PC-3 (cell line): ENCODE measurements around the gene XPC.

Experiments used
- CTCF ChIP-seq: fragments of 300-600 bp; sonication (generic); conservative IDR thresholded peaks from 2 replicates; pipeline ENCODE4 v1.5.1; 2017; ENCODE audit warnings: antibody characterized with exemption, low read depth, mild to moderate bottlenecking, low read length
- EZH2 ChIP-seq: fragments of 300-600 bp; sonication (generic); IDR thresholded peaks from one replicate; pipeline ENCODE4 v1.6.1; 2017; ENCODE audit warnings: antibody characterized with exemption, mild to moderate bottlenecking, low read length; ENCODE audit not compliant: unreplicated experiment
- EZH2phosphoT487 ChIP-seq: fragments of 300-600 bp; sonication (generic); IDR thresholded peaks from 2 replicates; pipeline ENCODE4 v1.6.1; 2018; ENCODE audit warnings: mild to moderate bottlenecking, antibody characterized with exemption, low read length, borderline replicate concordance

- TF ChIP-seq CTCF (no peak), EZH2phosphoT487 (no peak), EZH2 (no peak)
These were observed 49.7 kb downstream of the XPC start for GRCh38 chr3:14128724-14129123.
